Naive thymus-derived CD8-positive, alpha-beta T cell (primary cell): ENCODE results near the gene CYFIP1. TPM values are rescaled to one million over a fixed set of nuclear protein-coding genes. Genes with fewer than 3 reads are reported as not detected.
A peak's percentile ranks its signal among the peaks of the same experiment; 100 is the strongest.

ENCODE experiments used
- ATAC-seq, 2 donors: fragments of 150-1000 bp; cut with Tn5 transposase in 1 of 2; sonication (Bioruptor Pico), chemical (Tn5 transposase) in 1 of 2; 1 replicate in 1 of 2; 2 replicates in 1 of 2; pipeline ENCODE4 v1.10.0; 2021; ENCODE audit warnings: mild to moderate bottlenecking in 2 of 2, moderate library complexity in 2 of 2
- POLR2A ChIA-PET: fragments of 350-600 bp; sonication (Branson Sonifier 250); formaldehyde crosslinking; loops from one replicate; lab custom pipeline; 2021; ENCODE audit warnings: antibody characterized with exemption; lab: Charles Lee
- DNase-seq, 10 donors: peaks; one replicate each; pipeline versions ENCODE4 v3.0.0 to v3.0.0-alpha.2; 2020 to 2022
- H3K27ac Mint-ChIP-seq, 10 donors: one replicate each; pipeline ENCODE4 v1.8.0; 2020 to 2022; ENCODE audit warnings: mild to moderate bottlenecking in 10 of 10, mixed read lengths in 10 of 10, moderate library complexity in 4 of 10, inconsistent platforms in 1 of 10
- H3K27me3 Mint-ChIP-seq, 5 donors: one replicate each; pipeline ENCODE4 v1.8.0; 2021 to 2022; ENCODE audit warnings: mixed read lengths in 5 of 5
- H3K36me3 Mint-ChIP-seq, 3 donors: one replicate each; pipeline ENCODE4 v1.8.0; 2020 to 2022; ENCODE audit warnings: mixed read lengths in 3 of 3, mild to moderate bottlenecking in 2 of 3, inconsistent platforms in 1 of 3
- H3K4me1 Mint-ChIP-seq, 4 donors: one replicate each; pipeline ENCODE4 v1.8.0; 2021 to 2022; ENCODE audit warnings: mixed read lengths in 4 of 4
- H3K4me3 Mint-ChIP-seq, 10 donors: one replicate each; pipeline ENCODE4 v1.8.0; 2020 to 2022; ENCODE audit warnings: mild to moderate bottlenecking in 10 of 10, mixed read lengths in 10 of 10, moderate library complexity in 6 of 10, inconsistent platforms in 1 of 10
- H3K9me3 Mint-ChIP-seq, 9 donors: one replicate each; pipeline ENCODE4 v1.8.0; 2020 to 2022; ENCODE audit warnings: mixed read lengths in 9 of 9, mild to moderate bottlenecking in 3 of 9, inconsistent platforms in 1 of 9, moderate library complexity in 1 of 9
- polyA plus RNA-seq, 3 donors: library from polyadenylated mRNA; unstranded; fragments of 300-500 nt; fragmentation: Illumina TruSeq; gene quantifications; one replicate each; pipeline ENCODE4 v1.2.3, GENCODE V29; 2021
- total RNA-seq, 8 experiments: library from RNA in 2 of 8; stranded (reverse) in 2 of 8; gene quantifications; one replicate each; pipeline ENCODE4 v1.2.3 and lab custom pipeline; 2021 to 2026

CYFIP1 gene
- total and polyA plus RNA-seq, 5 experiments from 2014 or later: 0.34 to 4.1 (median 1.6) TPM

GRCh38 chr15:22902981-22903380 is 77.2 kb downstream of the CYFIP1 start:
- POLR2A ChIA-PET: no interaction called here
- Mint-ChIP-seq H3K4me3 (no peak overlapping the region), H3K27me3 (no peaks in the 10 kb centered on the region)

GRCh38 chr15:22902578-22902977 is 77.6 kb downstream of the CYFIP1 start:
- Mint-ChIP-seq H3K27me3 (no peaks in the 10 kb centered on the region), H3K36me3 (no peaks in the 10 kb centered on the region), H3K4me3 (no peak overlapping the region), H3K9me3 (no peaks in the 10 kb centered on the region), H3K4me1 (no peaks in the 10 kb centered on the region), H3K27ac (no peak overlapping the region)
- no peak for DNase-seq
- no peak for ATAC-seq
- POLR2A ChIA-PET: no interaction called here

More at GRCh38 chr15:22902981-22903380, 77.2 kb downstream of the CYFIP1 start:
- no peaks in the 10 kb centered on the region for H3K9me3 Mint-ChIP-seq
- DNase-seq (no peak), ATAC-seq (no peak)
- no peak overlapping the region for H3K27ac Mint-ChIP-seq
- no peaks in the 10 kb centered on the region for H3K36me3 Mint-ChIP-seq
- no peaks in the 10 kb centered on the region for H3K4me1 Mint-ChIP-seq

GRCh38 chr15:22902046-22902445 is 78.1 kb downstream of the CYFIP1 start:
- Mint-ChIP-seq H3K36me3 (no peaks in the 10 kb centered on the region), H3K27me3 (no peaks in the 10 kb centered on the region), H3K27ac (no peak overlapping the region), H3K9me3 (no peaks in the 10 kb centered on the region), H3K4me1 (no peaks in the 10 kb centered on the region), H3K4me3 (no peak overlapping the region)
- DNase-seq (no peak), ATAC-seq (no peak)
- POLR2A ChIA-PET: no interaction called here

GRCh38 chr15:22895465-22896190 is 84.5 kb downstream of the CYFIP1 start:
- ATAC-seq (no peak), DNase-seq (no peak)
- POLR2A ChIA-PET: no interaction called here
- no peaks in the 10 kb centered on the region for H3K9me3 Mint-ChIP-seq
- no peaks in the 10 kb centered on the region for H3K27me3 Mint-ChIP-seq
- no peak overlapping the region for H3K4me3 Mint-ChIP-seq
- no peaks in the 10 kb centered on the region for H3K4me1 Mint-ChIP-seq
- peak overlapping the region in 1 of 10 donors; percentile 56 for H3K27ac Mint-ChIP-seq
- no peaks in the 10 kb centered on the region for H3K36me3 Mint-ChIP-seq

- Mint-ChIP-seq H3K36me3 (no peaks in the 10 kb centered on the region), H3K27me3 (no peaks in the 10 kb centered on the region), H3K4me3 (no peak overlapping the region), H3K27ac (no peak overlapping the region), H3K9me3 (no peaks in the 10 kb centered on the region), H3K4me1 (no peaks in the 10 kb centered on the region)
- DNase-seq: no peak
- ATAC-seq: no peak
- POLR2A ChIA-PET: no interaction called here
Observed at GRCh38 chr15:22893881-22894280, 86.3 kb downstream of the CYFIP1 start.

- POLR2A ChIA-PET: no interaction called here
- Mint-ChIP-seq H3K27me3 (no peaks in the 10 kb centered on the region), H3K9me3 (no peaks in the 10 kb centered on the region), H3K27ac (no peak overlapping the region), H3K4me3 (no peak overlapping the region), H3K4me1 (no peaks in the 10 kb centered on the region), H3K36me3 (no peaks in the 10 kb centered on the region)
- DNase-seq (no peak), ATAC-seq (no peak)
Observed at GRCh38 chr15:22893081-22893480, 87.1 kb downstream of the CYFIP1 start.

- H3K27me3 Mint-ChIP-seq: no peaks in the 10 kb centered on the region
- no peaks in the 10 kb centered on the region for H3K36me3 Mint-ChIP-seq
- no peaks in the 10 kb centered on the region for H3K4me1 Mint-ChIP-seq
- no peak for ATAC-seq
- DNase-seq: no peak
- H3K9me3 Mint-ChIP-seq: no peaks in the 10 kb centered on the region
- H3K4me3 Mint-ChIP-seq: no peak overlapping the region
- POLR2A ChIA-PET: no interaction called here
- H3K27ac Mint-ChIP-seq: peak overlapping the region in 1 of 10 donors; percentile 63
Observed at GRCh38 chr15:22892333-22892732, 87.8 kb downstream of the CYFIP1 start.

- DNase-seq (no peak), ATAC-seq (no peak)
- Mint-ChIP-seq H3K9me3 (no peaks in the 10 kb centered on the region), H3K36me3 (no peaks in the 10 kb centered on the region), H3K4me3 (no peak overlapping the region), H3K27ac (peak overlapping the region in 1 of 10 donors; percentile 55), H3K27me3 (no peaks in the 10 kb centered on the region), H3K4me1 (no peaks in the 10 kb centered on the region)
- POLR2A ChIA-PET: no interaction called here
Observed at GRCh38 chr15:22891426-22892210, 88.5 kb downstream of the CYFIP1 start.

- POLR2A ChIA-PET: no interaction called here
- H3K36me3 Mint-ChIP-seq: no peaks in the 10 kb centered on the region
- no peaks in the 10 kb centered on the region for H3K4me1 Mint-ChIP-seq
- DNase-seq: no peak
- H3K27me3 Mint-ChIP-seq: no peaks in the 10 kb centered on the region
- H3K9me3 Mint-ChIP-seq: no peaks in the 10 kb centered on the region
- ATAC-seq: no peak
- no peak overlapping the region for H3K27ac Mint-ChIP-seq
- H3K4me3 Mint-ChIP-seq: no peak overlapping the region
Observed at GRCh38 chr15:22890296-22890695, 89.9 kb downstream of the CYFIP1 start.

- Mint-ChIP-seq H3K9me3 (no peaks in the 10 kb centered on the region), H3K4me3 (no peak overlapping the region), H3K36me3 (no peaks in the 10 kb centered on the region), H3K27ac (no peak overlapping the region), H3K27me3 (no peaks in the 10 kb centered on the region), H3K4me1 (peaks cover 0 to 2% (median under 1%) of the 10 kb centered on the region in 4 donors)
- POLR2A ChIA-PET: no interaction called here
- DNase-seq (no peak), ATAC-seq (no peak)
Observed at GRCh38 chr15:22889146-22889818, 90.9 kb downstream of the CYFIP1 start.

- ATAC-seq (no peak), DNase-seq (no peak)
- Mint-ChIP-seq H3K9me3 (no peaks in the 10 kb centered on the region), H3K4me1 (peaks cover 0 to 3% (median 1%) of the 10 kb centered on the region in 4 donors), H3K27me3 (no peaks in the 10 kb centered on the region), H3K4me3 (no peak overlapping the region), H3K36me3 (no peaks in the 10 kb centered on the region), H3K27ac (no peak overlapping the region)
- POLR2A ChIA-PET: no interaction called here
Observed at GRCh38 chr15:22888120-22888859, 91.9 kb downstream of the CYFIP1 start.

GRCh38 chr15:22887157-22887951 is 92.8 kb downstream of the CYFIP1 start:
- Mint-ChIP-seq H3K36me3 (no peaks in the 10 kb centered on the region), H3K4me3 (no peak overlapping the region), H3K27me3 (no peaks in the 10 kb centered on the region), H3K27ac (peak overlapping the region in 2 of 10 donors; percentile 31 to 59), H3K9me3 (no peaks in the 10 kb centered on the region), H3K4me1 (peaks cover 0 to 3% (median 1%) of the 10 kb centered on the region in 4 donors)
- POLR2A ChIA-PET: no interaction called here
- no peak for DNase-seq
- no peak for ATAC-seq
